ENCODE data around the gene H1-8.

The H1-8 gene

GRCh38 chr3:129571605-129572547, 28.9 kb downstream of the H1-8 start:
- no peaks in the 10 kb centered on the region for H3K9me3 ChIP-seq
- H3K4me1 ChIP-seq = 0 out of 2 replicates have a peak, but pooled peaks cover 3% of the 10 kb centered on the region
- H3K36me3 ChIP-seq = peaks cover 4% of the 10 kb centered on the region
- no peak for DNase-seq
- TF ChIP-seq CTCF (IDR thresholded peaks at IDR 0.05; ENCODE audit: low read depth, low read length) = no peak
- no peak overlapping the region for H3K4me3 ChIP-seq (ENCODE audit: low read depth, low read length)
- H3K27me3 ChIP-seq = no peaks in the 10 kb centered on the region

- TF ChIP-seq CTCF (IDR thresholded peaks at IDR 0.05; ENCODE audit: low read depth, low read length) = no peak
- H3K9me3 ChIP-seq = no peaks in the 10 kb centered on the region
- H3K4me3 ChIP-seq (ENCODE audit: low read depth, low read length) = no peak overlapping the region
- H3K4me1 ChIP-seq = peaks cover 2% of the 10 kb centered on the region; the same call in 1 of the 2 replicates
- no peaks in the 10 kb centered on the region for H3K27me3 ChIP-seq
- no peak for DNase-seq
- H3K36me3 ChIP-seq = peaks cover 6% of the 10 kb centered on the region
These were observed 29.6 kb downstream of the H1-8 start for GRCh38 chr3:129572603-129573002.

- peaks cover 4% of the 10 kb centered on the region for H3K4me1 ChIP-seq
- H3K27me3 ChIP-seq = no peaks in the 10 kb centered on the region
- no peaks in the 10 kb centered on the region for H3K9me3 ChIP-seq
- H3K4me3 ChIP-seq (ENCODE audit: low read depth, low read length) = no peak overlapping the region
- no peak for DNase-seq
- TF ChIP-seq CTCF (IDR thresholded peaks at IDR 0.05; ENCODE audit: low read depth, low read length) = no peak
- H3K36me3 ChIP-seq = peaks cover 9% of the 10 kb centered on the region
These were observed 30.5 kb downstream of the H1-8 start for GRCh38 chr3:129573493-129573892.

GRCh38 chr3:129574206-129574605, 31.2 kb downstream of the H1-8 start:
- Histone ChIP-seq H3K4me3 (ENCODE audit: low read depth, low read length) (no peak overlapping the region), H3K27me3 (no peaks in the 10 kb centered on the region), H3K36me3 (peaks cover 9% of the 10 kb centered on the region), H3K4me1 (peaks cover 4% of the 10 kb centered on the region), H3K9me3 (no peaks in the 10 kb centered on the region)
- TF ChIP-seq CTCF (IDR thresholded peaks at IDR 0.05; ENCODE audit: low read depth, low read length) = no peak
- DNase-seq = no peak

- Histone ChIP-seq H3K27me3 (no peaks in the 10 kb centered on the region), H3K4me3 (ENCODE audit: low read depth, low read length) (no peak overlapping the region), H3K36me3 (peaks cover 9% of the 10 kb centered on the region), H3K9me3 (no peaks in the 10 kb centered on the region), H3K4me1 (peaks cover 4% of the 10 kb centered on the region)
- no peak for TF ChIP-seq CTCF (IDR thresholded peaks at IDR 0.05; ENCODE audit: low read depth, low read length)
- DNase-seq = no peak
These were observed 32.4 kb downstream of the H1-8 start for GRCh38 chr3:129575233-129575996.
